Umbilical cord (tissue), 2 donors: ENCODE measurements around the gene UGDH. TPM values are rescaled to one million over a fixed set of nuclear protein-coding genes. Genes with fewer than 3 reads are reported as not detected.
"Not testable (repeated sequence)": the region's sequence is repeated elsewhere in the genome, so short reads cannot be mapped to it uniquely, and the experiment has no call there.

Experiments used
- DNase-seq: peaks from one replicate; pipeline ENCODE4 v3.0.0-alpha.2; 2015; ENCODE audit warnings: low spot score
- total RNA-seq: library from RNA; depleted of rRNA; stranded (reverse); fragments of >200 nt; gene quantifications from one replicate; pipeline ENCODE4 v1.2.3, GENCODE V29; 2014; ENCODE audit warnings: low replicate concordance; ENCODE audit not compliant: insufficient read depth

The UGDH gene
- total RNA-seq, 1 donor from 2014 or later, result 77.5 TPM

- DNase-seq, result no peak
These were observed 2.3 kb upstream of the UGDH start for GRCh38 chr4:39529534-39529933.

- peak; percentile 88 for DNase-seq
These were observed 824 bp upstream of the UGDH start for GRCh38 chr4:39528061-39528465.

GRCh38 chr4:39526765-39527295, 409 bp downstream of the UGDH start:
- DNase-seq, result no peak

DNA sequence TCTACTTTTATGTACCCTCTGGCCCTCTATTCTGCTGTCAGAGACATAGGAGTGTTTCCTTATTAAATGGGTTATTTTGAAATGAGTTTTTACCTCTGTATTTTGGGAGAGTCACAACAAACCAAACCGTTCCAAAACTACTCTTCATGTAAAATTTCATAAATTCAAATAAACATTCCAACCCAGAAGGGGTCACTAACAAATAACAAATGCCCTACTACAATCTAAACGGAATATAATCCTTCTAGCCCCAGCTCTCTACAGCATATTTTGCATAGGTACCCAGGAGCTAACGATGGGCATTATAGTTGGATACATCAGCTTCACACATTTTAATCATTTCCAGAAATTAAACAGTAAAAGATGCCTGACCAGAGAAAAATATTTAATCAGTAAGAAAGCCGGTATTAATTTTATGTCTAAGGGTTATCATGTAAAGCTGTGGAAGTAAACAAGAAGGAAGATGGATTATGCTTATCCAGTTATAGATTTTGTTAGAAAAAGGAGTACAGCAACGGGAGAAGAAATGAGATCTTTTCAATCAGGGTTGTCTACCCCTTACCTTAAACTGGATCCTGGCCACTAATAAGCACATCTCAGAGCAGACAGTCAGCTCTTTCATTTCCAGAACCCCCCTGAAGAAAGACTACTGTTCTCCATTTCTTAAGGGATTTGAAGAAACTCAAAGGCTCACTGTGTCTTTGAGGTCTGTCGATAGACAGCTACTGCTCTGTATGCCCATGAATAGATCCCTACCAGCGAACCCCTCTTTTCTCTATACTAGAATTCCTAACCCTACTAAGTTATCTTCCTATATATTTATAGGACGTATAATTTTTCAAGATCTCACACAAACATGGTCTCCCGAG, 1.2 kb downstream of the UGDH start:
- DNase-seq, result peak; percentile 37

DNA sequence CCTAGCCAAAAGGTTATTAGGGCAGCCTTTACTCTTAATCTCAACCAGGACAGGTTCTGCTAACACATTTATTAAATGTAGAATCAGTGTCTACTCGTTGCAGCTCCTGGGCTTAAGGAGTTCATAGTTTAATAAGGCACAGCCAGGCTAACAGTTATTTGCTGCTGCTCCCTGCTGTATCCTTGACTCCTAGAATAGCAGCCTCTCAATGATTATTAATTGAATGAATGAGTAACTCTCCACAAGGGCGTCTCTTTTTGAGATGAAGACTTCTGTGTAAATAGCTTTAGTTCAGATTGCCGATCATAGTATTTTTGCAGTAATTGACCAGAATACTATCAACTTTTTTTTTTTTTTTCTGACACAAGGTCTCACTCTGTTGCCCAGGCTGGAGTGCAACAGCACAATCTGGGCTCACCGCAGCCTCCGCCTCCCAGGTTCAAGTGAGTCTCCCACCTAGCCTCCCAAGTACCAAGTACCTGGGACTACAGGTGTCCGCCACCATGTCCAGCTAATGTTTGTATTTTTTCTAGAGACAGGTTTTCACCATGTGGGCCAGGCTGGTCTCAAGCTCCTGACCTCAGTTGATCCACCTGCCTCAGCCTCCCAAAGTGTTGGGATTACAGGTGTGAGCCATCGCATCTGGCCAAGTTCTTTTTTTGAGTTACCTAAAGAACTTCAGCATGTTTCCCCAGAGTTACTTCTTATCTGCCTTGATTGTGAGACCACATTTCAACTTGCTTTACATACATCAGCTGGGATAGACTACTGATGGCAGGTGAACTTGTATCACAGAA, 2.9 kb downstream of the UGDH start:
- DNase-seq, result no peak

DNA sequence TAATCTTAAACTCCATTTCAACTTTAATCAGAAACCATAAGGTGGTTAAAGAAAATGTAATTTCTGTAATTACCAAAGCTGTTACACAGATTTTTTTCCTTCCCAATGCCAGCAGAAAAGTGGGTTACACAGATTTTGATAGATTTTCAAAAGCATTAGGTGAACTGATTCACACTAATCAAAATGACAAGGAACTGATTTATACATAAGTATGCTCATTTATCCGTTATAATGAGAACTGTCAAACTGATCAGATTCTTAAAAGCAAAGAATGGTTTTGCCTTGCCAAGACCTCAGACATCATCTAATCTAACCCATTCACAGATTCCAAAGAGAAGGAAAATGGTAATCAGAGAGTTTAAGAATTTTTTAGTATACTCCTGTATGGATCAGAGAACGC, 5.2 kb downstream of the UGDH start:
- no peak for DNase-seq

- peak; percentile 35 for DNase-seq
These were observed 5.9 kb downstream of the UGDH start for GRCh38 chr4:39521253-39521919.

DNA sequence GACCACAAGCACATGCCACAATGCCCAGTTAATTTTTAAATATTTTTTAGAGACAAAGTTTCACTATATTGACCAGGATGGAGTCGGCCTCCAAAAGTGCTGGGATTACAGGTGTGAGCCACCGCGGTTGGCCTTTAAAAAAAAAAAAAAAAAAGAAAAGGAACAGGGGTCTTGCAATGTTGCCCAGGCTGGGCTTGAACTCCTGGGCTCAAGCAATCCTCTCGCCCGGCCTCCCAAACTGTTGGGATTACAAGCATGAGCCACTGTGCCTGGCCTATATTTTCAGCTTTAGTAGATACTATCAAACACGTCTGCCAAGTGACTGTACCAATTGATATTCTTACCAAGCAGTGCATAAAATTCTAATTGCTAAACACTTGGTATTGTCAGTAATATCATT, 8.8 kb downstream of the UGDH start:
- no peak for DNase-seq

DNA sequence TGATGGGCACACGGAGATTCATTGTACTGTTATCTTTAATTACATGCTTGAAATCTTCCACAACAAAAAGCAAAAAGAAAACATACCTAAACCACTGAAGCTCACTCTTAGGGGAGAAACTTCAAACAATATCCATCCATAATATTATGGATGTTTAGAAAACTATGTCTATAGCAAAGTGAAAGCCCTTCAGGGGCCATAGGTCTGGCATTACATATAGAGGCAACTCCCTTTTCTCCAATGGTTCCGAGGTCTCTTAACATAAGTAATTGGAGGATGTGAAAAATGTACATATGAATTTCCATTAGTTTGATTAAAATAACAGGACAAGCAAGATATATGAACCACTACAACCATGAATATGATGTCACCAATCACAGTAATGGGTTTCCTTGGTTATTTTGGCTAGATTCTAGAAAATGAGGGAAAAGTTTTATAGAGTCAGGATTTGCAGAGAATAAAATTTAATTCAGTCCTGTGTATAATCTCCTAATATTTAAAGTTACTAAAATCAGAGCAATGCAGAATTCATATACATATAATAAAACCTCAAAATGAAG, 10.8 kb downstream of the UGDH start:
- DNase-seq, result no peak

GRCh38 chr4:39515669-39516401, 11.4 kb downstream of the UGDH start:
- DNase-seq, result not testable (repeated sequence)

- no peak for DNase-seq
These were observed 12.3 kb downstream of the UGDH start for GRCh38 chr4:39514888-39515401.

- not testable (repeated sequence) for DNase-seq
These were observed 13.0 kb downstream of the UGDH start for GRCh38 chr4:39514266-39514665.

- no peak for DNase-seq
These were observed 16.8 kb downstream of the UGDH start for GRCh38 chr4:39510348-39510929.

DNA sequence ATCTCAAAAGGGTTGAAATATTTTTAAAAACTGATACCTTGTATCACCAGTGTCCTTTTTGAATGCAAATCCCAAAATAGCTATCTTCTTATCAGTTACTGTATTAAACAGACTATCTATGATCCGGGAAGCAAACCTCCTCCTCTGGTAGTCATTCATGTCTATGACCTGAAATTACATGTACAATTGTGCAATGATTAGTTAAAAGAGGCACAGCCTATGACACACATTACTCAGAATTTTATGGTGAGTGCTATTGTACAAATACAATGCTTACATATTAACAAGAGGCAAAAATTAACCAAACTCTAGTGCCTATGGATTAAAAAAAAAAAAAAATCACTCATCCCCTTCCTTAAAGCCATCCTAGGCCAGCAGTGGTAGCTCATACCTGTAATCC, 21.7 kb downstream of the UGDH start:
- DNase-seq, result no peak

GRCh38 chr4:39504538-39504937, 22.7 kb downstream of the UGDH start:
- DNase-seq, result no peak

DNA sequence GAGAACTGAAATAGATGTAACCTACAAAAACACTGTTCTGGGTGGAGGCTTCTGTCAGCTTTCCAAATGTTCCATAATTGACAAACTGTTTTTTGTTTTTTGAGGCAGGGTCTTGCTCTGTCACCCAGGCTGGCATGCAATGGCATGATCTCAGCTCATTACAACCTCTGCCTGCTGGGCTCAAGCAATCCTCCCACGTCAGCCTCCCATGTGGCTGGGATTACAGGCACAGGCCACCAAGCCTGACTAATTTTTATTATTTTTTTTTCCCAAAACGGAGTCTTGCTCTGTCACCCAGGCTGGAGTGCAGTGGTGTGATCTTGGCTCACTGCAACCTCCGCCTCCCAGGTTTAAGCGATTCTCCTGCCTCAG, 24.6 kb downstream of the UGDH start:
- DNase-seq, result not testable (repeated sequence)

- no peak for DNase-seq
These were observed 25.1 kb downstream of the UGDH start for GRCh38 chr4:39502019-39502663.

DNA sequence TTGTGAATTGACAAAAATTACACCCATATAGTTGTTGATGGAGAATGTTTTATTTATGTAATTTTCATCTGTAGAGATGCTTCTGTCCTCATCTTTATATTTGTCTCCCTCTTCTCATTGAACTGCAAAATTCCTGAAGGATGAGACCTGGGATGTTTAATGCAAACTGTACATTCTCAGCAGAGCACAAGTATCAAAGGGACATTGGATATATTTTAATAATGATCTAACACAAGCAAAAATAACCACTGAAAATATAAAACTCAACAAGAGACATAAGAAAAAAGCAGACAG, 28.6 kb downstream of the UGDH start:
- no peak for DNase-seq

- no peak for DNase-seq
These were observed 29.1 kb downstream of the UGDH start for GRCh38 chr4:39497909-39498726.
